HG02588 (cell line): ENCODE data around the gene MN1.

Experiments used
- ATAC-seq: cut with Tn5 transposase; IDR thresholded peaks from one replicate; pipeline ENCODE4 v1.9.1; 2021; ENCODE audit warnings: mild to moderate bottlenecking, moderate library complexity; ENCODE audit not compliant: unreplicated experiment

The MN1 gene

GRCh38 chr22:27800250-27801201 lies 1.0 kb downstream of the MN1 start:
- no peak for ATAC-seq

GRCh38 chr22:27799827-27800249 lies 1.7 kb downstream of the MN1 start:
- no peak for ATAC-seq

GRCh38 chr22:27799015-27799826 lies 2.3 kb downstream of the MN1 start:
- ATAC-seq = no peak

GRCh38 chr22:27798511-27799014 lies 3.0 kb downstream of the MN1 start:
- no peak for ATAC-seq

GRCh38 chr22:27797520-27798391 lies 3.8 kb downstream of the MN1 start:
- no peak for ATAC-seq

- ATAC-seq = no peak
Observed at GRCh38 chr22:27796829-27797519, 4.6 kb downstream of the MN1 start.

GRCh38 chr22:27795696-27796517 lies 5.6 kb downstream of the MN1 start:
- ATAC-seq = no peak

- ATAC-seq = no peak
Observed at GRCh38 chr22:27795053-27795452, 6.5 kb downstream of the MN1 start.

- no peak for ATAC-seq
Observed at GRCh38 chr22:27794226-27794625, 7.3 kb downstream of the MN1 start.

GRCh38 chr22:27793576-27793975 lies 8.0 kb downstream of the MN1 start:
- ATAC-seq = no peak

- no peak for ATAC-seq
Observed at GRCh38 chr22:27792452-27793161, 8.9 kb downstream of the MN1 start.

- ATAC-seq = no peak
Observed at GRCh38 chr22:27791859-27792241, 9.7 kb downstream of the MN1 start.

- no peak for ATAC-seq
Observed at GRCh38 chr22:27791159-27791858, 10.2 kb downstream of the MN1 start.

- no peak for ATAC-seq
Observed at GRCh38 chr22:27790376-27791158, 11.0 kb downstream of the MN1 start.

- no peak for ATAC-seq
Observed at GRCh38 chr22:27788500-27789288, 12.9 kb downstream of the MN1 start.

- no peak for ATAC-seq
Observed at GRCh38 chr22:27786965-27787364, 14.6 kb downstream of the MN1 start.
